K562 (cell line): ENCODE data around the gene GRIN2D. TPM values are rescaled to one million over a fixed set of nuclear protein-coding genes. Genes with fewer than 3 reads are reported as not detected.

Experiments used
- ARHGAP35 ChIP-seq: fragments of 450-650 bp; IDR thresholded peaks from 2 replicates; pipeline ENCODE4 v1.6.1; 2018; ENCODE audit not compliant: partially characterized antibody
- CBFB ChIP-seq: sonication (generic); formaldehyde crosslinking; IDR thresholded peaks from 2 replicates; pipeline ENCODE4 v1.4.0; 2020; ENCODE audit warnings: mild to moderate bottlenecking, missing genetic modification reagents
- DPF2 ChIP-seq: fragments of 450-650 bp; IDR thresholded peaks from 2 replicates; pipeline ENCODE4 v1.6.1; 2016
- KHSRP ChIP-seq: fragments of 450-650 bp; IDR thresholded peaks from 2 replicates; pipeline ENCODE4 v1.6.1; 2017
- MNT ChIP-seq, 2 experiments: fragments of 450-650 bp; conservative IDR thresholded peaks; 2 replicates each; pipeline ENCODE4 v1.6.1; 2017; ENCODE audit warnings: mild to moderate bottlenecking in 2 of 2, moderate library complexity in 2 of 2
- POLR2A ChIP-seq: fragments of 450-650 bp; conservative IDR thresholded peaks from 2 replicates; pipeline ENCODE4 v1.6.1; 2016
- SRF ChIP-seq, 2 experiments: fragments of 250-450, 450-650 bp in 1 of 2; sonication (Bioruptor Pico) in 1 of 2; sonication (generic) in 1 of 2; formaldehyde crosslinking; IDR thresholded peaks; 2 replicates each; pipeline versions ENCODE4 v1.5.0 to v1.5.1; 2020 to 2022; ENCODE audit warnings: mild to moderate bottlenecking in 1 of 2, missing genetic modification reagents in 1 of 2
- THRAP3 ChIP-seq: fragments of 450-650 bp; IDR thresholded peaks from 2 replicates; pipeline ENCODE4 v1.6.1; 2016; ENCODE audit warnings: mild to moderate bottlenecking, inconsistent platforms, borderline replicate concordance
- ZBTB2 ChIP-seq: fragments of 450-650 bp; IDR thresholded peaks from 2 replicates; pipeline ENCODE4 v1.6.1; 2016; ENCODE audit warnings: antibody characterized with exemption
- ZNF316 ChIP-seq: fragments of 450-650 bp; IDR thresholded peaks from 2 replicates; pipeline ENCODE4 v1.6.1; 2016
- ZNF445 ChIP-seq: fragments of 250-450 bp; sonication (Bioruptor Pico); IDR thresholded peaks from 2 replicates; pipeline ENCODE4 v1.4.0; 2020; ENCODE audit warnings: low read depth, mild to moderate bottlenecking, moderate library complexity
- polyA plus RNA-seq, 8 experiments: library from polyadenylated mRNA; depleted of rRNA in 4 of 8; stranded (reverse) in 5 of 8; unstranded in 3 of 8; fragments of >200 nt; fragmentation: Nextera tagmentation in 2 of 8; fragmentation: Illumina TruSeq in 1 of 8; extraction: Ambion mirVana in 2 of 8; extraction: Trizol in 1 of 8; gene quantifications; 2 replicates each; pipeline versions ENCODE4 v1.2.1 to v1.2.3, GENCODE V29; 2011 to 2014; ENCODE audit warnings: inconsistent platforms in 1 of 8, missing spikeins in 1 of 8
- total RNA-seq, 7 experiments: library from RNA; depleted of rRNA in 6 of 7; stranded (reverse); fragments of >200 nt in 6 of 7; fragmentation: Illumina TruSeq in 2 of 7; extraction: Trizol in 2 of 7; gene quantifications; 2 replicates each; pipeline versions ENCODE4 v1.2.1 to v1.2.3, GENCODE V29; 2011 to 2021; ENCODE audit warnings: low replicate concordance in 1 of 7
- TF ChIP-seq, protein P1 (sequence below): fragments of 250-450 bp; sonication (Bioruptor Pico); IDR thresholded peaks from 2 replicates; pipeline ENCODE4 v1.4.0; 2020
- TF ChIP-seq, protein P2 (sequence below), 2 experiments: fragments of 450-650 bp; IDR thresholded peaks; 2 replicates each; pipeline ENCODE4 v1.6.1; 2018; ENCODE audit warnings: mild to moderate bottlenecking in 2 of 2, low read depth in 1 of 2; ENCODE audit not compliant: partially characterized antibody in 2 of 2
- TF ChIP-seq, protein P3 (sequence below): fragments of 250-450 bp; sonication (Bioruptor Pico); IDR thresholded peaks from 2 replicates; pipeline ENCODE4 v1.6.1; 2021; ENCODE audit warnings: mild to moderate bottlenecking

Gene GRIN2D
- total and polyA plus RNA-seq, 9 of the 15 experiments (the other 6 are each of a cell fraction or from before 2014, with no cell fraction given) = 0.32 to 31.5 (median 1.8) TPM

DNA sequence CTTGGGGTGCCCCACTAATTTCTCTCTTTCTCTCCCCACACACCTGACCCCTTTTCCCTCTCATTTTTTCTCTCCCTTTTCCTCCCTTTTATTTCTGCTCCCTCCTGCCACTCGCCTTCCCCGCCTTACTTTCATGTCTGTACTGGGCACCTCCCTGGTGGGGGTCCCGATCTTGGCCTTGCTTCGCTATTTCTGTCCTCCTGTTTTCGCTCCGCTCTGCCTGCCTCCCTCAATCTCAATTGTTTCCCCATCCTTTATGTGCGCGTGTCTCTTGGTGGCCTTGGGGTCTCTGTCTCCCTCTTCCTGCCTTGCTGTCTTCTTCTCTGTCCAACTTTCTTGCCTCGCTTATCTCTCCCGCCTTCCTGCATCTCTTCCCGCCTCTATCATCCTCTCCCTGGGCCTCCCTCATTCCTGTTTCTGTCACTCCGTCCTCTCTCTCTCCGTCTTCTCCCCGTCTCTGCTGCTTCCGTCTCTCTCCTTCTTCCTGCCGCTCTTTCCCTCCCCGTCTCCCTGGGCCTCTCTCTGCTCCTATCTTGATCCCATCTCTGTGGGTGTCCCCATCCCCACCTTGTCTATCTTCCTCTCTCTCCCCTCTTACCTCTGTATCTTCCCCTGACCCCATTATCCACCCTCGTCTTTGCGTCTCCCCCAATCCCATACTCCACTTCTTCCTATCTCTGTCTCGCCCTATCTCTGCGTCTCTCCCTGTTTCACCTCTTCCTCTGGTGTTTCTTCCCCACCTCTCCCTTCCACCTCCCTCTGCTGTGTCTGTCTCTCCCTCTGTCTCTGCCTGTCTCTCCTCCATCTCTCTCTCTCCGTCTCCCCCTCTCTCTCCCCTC is 4.0 kb downstream of the GRIN2D start (continued):
- TF ChIP-seq, protein P1, sequence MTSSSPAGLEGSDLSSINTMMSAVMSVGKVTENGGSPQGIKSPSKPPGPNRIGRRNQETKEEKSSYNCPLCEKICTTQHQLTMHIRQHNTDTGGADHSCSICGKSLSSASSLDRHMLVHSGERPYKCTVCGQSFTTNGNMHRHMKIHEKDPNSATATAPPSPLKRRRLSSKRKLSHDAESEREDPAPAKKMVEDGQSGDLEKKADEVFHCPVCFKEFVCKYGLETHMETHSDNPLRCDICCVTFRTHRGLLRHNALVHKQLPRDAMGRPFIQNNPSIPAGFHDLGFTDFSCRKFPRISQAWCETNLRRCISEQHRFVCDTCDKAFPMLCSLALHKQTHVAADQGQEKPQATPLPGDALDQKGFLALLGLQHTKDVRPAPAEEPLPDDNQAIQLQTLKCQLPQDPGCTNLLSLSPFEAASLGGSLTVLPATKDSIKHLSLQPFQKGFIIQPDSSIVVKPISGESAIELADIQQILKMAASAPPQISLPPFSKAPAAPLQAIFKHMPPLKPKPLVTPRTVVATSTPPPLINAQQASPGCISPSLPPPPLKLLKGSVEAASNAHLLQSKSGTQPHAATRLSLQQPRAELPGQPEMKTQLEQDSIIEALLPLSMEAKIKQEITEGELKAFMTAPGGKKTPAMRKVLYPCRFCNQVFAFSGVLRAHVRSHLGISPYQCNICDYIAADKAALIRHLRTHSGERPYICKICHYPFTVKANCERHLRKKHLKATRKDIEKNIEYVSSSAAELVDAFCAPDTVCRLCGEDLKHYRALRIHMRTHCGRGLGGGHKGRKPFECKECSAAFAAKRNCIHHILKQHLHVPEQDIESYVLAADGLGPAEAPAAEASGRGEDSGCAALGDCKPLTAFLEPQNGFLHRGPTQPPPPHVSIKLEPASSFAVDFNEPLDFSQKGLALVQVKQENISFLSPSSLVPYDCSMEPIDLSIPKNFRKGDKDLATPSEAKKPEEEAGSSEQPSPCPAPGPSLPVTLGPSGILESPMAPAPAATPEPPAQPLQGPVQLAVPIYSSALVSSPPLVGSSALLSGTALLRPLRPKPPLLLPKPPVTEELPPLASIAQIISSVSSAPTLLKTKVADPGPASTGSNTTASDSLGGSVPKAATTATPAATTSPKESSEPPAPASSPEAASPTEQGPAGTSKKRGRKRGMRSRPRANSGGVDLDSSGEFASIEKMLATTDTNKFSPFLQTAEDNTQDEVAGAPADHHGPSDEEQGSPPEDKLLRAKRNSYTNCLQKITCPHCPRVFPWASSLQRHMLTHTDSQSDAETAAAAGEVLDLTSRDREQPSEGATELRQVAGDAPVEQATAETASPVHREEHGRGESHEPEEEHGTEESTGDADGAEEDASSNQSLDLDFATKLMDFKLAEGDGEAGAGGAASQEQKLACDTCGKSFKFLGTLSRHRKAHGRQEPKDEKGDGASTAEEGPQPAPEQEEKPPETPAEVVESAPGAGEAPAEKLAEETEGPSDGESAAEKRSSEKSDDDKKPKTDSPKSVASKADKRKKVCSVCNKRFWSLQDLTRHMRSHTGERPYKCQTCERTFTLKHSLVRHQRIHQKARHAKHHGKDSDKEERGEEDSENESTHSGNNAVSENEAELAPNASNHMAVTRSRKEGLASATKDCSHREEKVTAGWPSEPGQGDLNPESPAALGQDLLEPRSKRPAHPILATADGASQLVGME (CRISPR knock-in tag) = 0 out of 2 replicates have a peak, but pooled peaks have one; percentile 47
- TF ChIP-seq, protein P2, sequence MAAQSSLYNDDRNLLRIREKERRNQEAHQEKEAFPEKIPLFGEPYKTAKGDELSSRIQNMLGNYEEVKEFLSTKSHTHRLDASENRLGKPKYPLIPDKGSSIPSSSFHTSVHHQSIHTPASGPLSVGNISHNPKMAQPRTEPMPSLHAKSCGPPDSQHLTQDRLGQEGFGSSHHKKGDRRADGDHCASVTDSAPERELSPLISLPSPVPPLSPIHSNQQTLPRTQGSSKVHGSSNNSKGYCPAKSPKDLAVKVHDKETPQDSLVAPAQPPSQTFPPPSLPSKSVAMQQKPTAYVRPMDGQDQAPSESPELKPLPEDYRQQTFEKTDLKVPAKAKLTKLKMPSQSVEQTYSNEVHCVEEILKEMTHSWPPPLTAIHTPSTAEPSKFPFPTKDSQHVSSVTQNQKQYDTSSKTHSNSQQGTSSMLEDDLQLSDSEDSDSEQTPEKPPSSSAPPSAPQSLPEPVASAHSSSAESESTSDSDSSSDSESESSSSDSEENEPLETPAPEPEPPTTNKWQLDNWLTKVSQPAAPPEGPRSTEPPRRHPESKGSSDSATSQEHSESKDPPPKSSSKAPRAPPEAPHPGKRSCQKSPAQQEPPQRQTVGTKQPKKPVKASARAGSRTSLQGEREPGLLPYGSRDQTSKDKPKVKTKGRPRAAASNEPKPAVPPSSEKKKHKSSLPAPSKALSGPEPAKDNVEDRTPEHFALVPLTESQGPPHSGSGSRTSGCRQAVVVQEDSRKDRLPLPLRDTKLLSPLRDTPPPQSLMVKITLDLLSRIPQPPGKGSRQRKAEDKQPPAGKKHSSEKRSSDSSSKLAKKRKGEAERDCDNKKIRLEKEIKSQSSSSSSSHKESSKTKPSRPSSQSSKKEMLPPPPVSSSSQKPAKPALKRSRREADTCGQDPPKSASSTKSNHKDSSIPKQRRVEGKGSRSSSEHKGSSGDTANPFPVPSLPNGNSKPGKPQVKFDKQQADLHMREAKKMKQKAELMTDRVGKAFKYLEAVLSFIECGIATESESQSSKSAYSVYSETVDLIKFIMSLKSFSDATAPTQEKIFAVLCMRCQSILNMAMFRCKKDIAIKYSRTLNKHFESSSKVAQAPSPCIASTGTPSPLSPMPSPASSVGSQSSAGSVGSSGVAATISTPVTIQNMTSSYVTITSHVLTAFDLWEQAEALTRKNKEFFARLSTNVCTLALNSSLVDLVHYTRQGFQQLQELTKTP (IDR thresholded peaks at IDR 0.05; ENCODE audit: low read depth in 1 of 2, partially characterized antibody in 2 of 2) = peak in 1 of 2 experiments; percentile 44
- peak; percentile 76 for TF ChIP-seq ARHGAP35
- TF ChIP-seq, protein P3, sequence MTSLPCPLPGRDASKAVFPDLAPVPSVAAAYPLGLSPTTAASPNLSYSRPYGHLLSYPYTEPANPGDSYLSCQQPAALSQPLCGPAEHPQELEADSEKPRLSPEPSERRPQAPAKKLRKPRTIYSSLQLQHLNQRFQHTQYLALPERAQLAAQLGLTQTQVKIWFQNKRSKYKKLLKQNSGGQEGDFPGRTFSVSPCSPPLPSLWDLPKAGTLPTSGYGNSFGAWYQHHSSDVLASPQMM = no peak
- peak; percentile 26; the same call in 1 of the 2 replicates for TF ChIP-seq ZNF316
- peak; percentile 75 for TF ChIP-seq THRAP3
- no peak for TF ChIP-seq ZNF445 (CRISPR knock-in tag)
- TF ChIP-seq KHSRP = peak; percentile 55; the same call in 1 of the 2 replicates
- peak; percentile 86 for TF ChIP-seq DPF2
- no peak for TF ChIP-seq SRF (CRISPR knock-in tag; IDR thresholded peaks at IDR 0.05)
- peak; percentile 33; the same call in 1 of the 2 replicates for TF ChIP-seq CBFB (CRISPR knock-in tag)
- peak; percentile 79 for TF ChIP-seq ZBTB2
- no peak for TF ChIP-seq MNT (conservative IDR thresholded peaks at IDR 0.05)
- TF ChIP-seq POLR2A = peak; percentile 73
